ENCODE data around the gene LMTK2. TPM values are rescaled to one million over a fixed set of nuclear protein-coding genes. Genes with fewer than 3 reads are reported as not detected.
A peak's percentile ranks its signal among the peaks of the same experiment; 100 is the strongest.

Gene LMTK2
- total RNA-seq, 2 donors from 2014 or later, result 37.2 to 61.2 TPM

DNA sequence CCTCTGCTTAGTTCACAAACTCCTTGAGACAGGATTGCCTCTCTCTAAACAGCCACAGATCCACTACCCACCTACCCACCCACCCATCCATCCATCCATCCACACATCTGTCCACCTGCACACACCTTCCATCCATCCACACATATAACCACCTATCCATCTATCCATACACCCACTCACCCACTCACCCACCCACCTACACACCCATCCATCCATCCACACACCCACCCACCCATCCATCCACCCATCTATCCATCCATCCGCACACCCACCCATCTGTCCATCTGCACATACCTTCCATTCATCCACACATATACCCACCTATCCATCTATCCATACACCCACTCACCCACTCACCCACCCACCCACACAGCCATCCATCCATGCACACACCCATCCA lies 135.7 kb downstream of the LMTK2 start:
- Histone ChIP-seq H3K36me3 (no peaks in the 10 kb centered on the region), H3K9ac (ENCODE audit: low read depth in 2 of 2, low read length in 2 of 2) (no peak overlapping the region), H3K4me1 (no peaks in the 10 kb centered on the region), H3K9me3 (no peaks in the 10 kb centered on the region), H3K27me3 (no peaks in the 10 kb centered on the region), H3K4me3 (no peak overlapping the region), H3K27ac (no peak overlapping the region)
- TF ChIP-seq, protein P1, sequence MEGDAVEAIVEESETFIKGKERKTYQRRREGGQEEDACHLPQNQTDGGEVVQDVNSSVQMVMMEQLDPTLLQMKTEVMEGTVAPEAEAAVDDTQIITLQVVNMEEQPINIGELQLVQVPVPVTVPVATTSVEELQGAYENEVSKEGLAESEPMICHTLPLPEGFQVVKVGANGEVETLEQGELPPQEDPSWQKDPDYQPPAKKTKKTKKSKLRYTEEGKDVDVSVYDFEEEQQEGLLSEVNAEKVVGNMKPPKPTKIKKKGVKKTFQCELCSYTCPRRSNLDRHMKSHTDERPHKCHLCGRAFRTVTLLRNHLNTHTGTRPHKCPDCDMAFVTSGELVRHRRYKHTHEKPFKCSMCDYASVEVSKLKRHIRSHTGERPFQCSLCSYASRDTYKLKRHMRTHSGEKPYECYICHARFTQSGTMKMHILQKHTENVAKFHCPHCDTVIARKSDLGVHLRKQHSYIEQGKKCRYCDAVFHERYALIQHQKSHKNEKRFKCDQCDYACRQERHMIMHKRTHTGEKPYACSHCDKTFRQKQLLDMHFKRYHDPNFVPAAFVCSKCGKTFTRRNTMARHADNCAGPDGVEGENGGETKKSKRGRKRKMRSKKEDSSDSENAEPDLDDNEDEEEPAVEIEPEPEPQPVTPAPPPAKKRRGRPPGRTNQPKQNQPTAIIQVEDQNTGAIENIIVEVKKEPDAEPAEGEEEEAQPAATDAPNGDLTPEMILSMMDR (IDR thresholded peaks at IDR 0.05), result no peak
- DNase-seq, result no peak
- intact Hi-C loops (cut with DNase I), result no loop called here

DNA sequence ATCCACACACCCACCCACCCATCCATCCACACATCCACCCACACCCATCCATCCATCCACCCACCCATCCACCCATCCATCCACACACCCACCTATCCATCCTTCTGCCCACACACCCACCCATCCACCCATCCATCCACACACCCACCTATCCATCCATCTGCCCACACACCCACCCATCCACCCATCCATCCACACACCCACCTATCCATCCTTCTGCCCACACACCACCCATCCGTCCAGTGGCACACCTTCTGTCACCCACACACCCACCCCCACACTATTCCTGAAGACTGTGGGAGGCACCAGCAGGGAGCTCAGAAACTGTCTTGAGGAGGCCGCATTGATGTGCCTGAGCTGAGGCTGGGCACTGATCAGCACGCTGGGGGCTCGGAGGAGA lies 136.3 kb downstream of the LMTK2 start:
- Histone ChIP-seq H3K9ac (ENCODE audit: low read depth in 2 of 2, low read length in 2 of 2) (no peak overlapping the region), H3K27me3 (no peaks in the 10 kb centered on the region), H3K36me3 (no peaks in the 10 kb centered on the region), H3K9me3 (no peaks in the 10 kb centered on the region), H3K27ac (no peak overlapping the region), H3K4me3 (no peak overlapping the region), H3K4me1 (no peaks in the 10 kb centered on the region)
- TF ChIP-seq, protein P1 (IDR thresholded peaks at IDR 0.05), result no peak
- intact Hi-C loops (cut with DNase I), result no loop called here
- no peak for DNase-seq

DNA sequence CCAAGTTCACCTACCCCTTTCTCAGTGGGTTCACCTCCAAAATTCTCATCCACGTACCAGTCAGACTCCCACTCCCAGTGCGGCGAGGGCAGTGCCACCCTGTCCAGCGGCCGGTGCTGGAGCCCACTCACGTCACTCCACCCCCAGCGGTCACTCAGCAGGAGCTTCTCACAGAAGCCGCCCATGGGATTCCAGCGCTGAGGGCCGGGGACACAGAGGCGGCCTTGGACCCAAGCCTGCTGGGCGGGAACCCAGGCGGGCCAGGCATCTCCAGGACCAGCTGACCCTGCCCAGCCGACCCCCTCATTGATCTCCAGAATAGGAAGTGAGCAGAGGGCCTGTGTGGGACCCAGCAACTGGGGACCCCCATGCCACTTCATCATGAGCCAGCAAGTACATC lies 138.2 kb downstream of the LMTK2 start:
- H3K27ac ChIP-seq, result no peak overlapping the region
- no peaks in the 10 kb centered on the region for H3K4me1 ChIP-seq
- H3K9me3 ChIP-seq, result no peaks in the 10 kb centered on the region
- TF ChIP-seq, protein P1 (IDR thresholded peaks at IDR 0.05), result no peak
- intact Hi-C loops (cut with DNase I), result no loop called here
- no peak for DNase-seq
- H3K4me3 ChIP-seq, result no peak overlapping the region
- no peaks in the 10 kb centered on the region for H3K36me3 ChIP-seq
- no peak overlapping the region for H3K9ac ChIP-seq (ENCODE audit: low read depth in 2 of 2, low read length in 2 of 2)
- H3K27me3 ChIP-seq, result no peaks in the 10 kb centered on the region

DNA sequence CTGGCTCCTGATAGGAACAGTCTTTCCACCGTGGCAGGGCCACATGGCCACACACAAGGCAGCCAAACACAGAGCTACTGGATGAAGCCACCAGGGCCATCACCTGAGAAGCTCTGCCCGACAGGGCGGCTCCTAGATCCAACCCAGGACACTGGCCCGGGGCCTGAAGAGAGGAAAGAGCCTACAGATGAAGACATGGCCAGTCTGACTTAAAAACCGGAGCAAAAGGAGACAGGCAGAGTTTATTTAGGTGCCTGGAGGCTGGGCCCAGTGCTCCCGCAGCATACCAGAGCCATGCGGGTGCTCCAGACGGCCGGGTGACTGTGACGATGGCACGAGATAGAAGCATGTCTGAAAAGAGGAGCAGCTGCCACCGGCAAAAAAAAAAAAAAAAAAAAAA lies 141.5 kb downstream of the LMTK2 start:
- Histone ChIP-seq H3K27ac (no peak overlapping the region), H3K9ac (ENCODE audit: low read depth in 2 of 2, low read length in 2 of 2) (no peak overlapping the region), H3K9me3 (no peaks in the 10 kb centered on the region), H3K36me3 (no peaks in the 10 kb centered on the region), H3K4me3 (no peak overlapping the region), H3K4me1 (peaks cover 5% of the 10 kb centered on the region), H3K27me3 (no peaks in the 10 kb centered on the region)
- intact Hi-C loops (cut with DNase I), result no loop called here
- TF ChIP-seq, protein P1 (IDR thresholded peaks at IDR 0.05), result no peak
- no peak for DNase-seq

DNA sequence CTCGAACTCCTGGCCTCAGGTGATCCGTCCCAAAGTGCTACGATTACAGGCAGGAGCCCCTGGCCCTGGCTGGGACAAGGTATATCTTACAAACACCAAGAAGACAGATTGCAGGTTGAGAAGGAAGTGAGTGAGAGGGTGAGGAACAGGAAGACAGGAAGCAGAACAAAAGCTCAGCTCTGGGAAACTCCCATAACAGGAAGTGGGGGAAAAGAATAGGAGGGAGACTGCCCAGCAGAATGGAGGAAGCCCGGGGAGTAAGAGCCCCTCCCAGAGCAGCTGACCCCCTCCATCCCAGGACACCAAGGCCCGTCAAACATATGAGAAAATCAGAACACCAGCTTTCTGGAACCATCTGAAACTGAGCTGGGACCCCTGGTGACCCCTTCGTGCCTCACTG lies 142.4 kb downstream of the LMTK2 start:
- H3K9ac ChIP-seq (ENCODE audit: low read depth in 2 of 2, low read length in 2 of 2), result no peak overlapping the region
- no peak overlapping the region for H3K27ac ChIP-seq
- intact Hi-C loops (cut with DNase I), result no loop called here
- no peaks in the 10 kb centered on the region for H3K9me3 ChIP-seq
- no peaks in the 10 kb centered on the region for H3K27me3 ChIP-seq
- TF ChIP-seq, protein P1 (IDR thresholded peaks at IDR 0.05), result no peak
- no peak for DNase-seq
- H3K4me1 ChIP-seq, result peaks cover 8% of the 10 kb centered on the region
- no peaks in the 10 kb centered on the region for H3K36me3 ChIP-seq
- H3K4me3 ChIP-seq, result no peak overlapping the region

DNA sequence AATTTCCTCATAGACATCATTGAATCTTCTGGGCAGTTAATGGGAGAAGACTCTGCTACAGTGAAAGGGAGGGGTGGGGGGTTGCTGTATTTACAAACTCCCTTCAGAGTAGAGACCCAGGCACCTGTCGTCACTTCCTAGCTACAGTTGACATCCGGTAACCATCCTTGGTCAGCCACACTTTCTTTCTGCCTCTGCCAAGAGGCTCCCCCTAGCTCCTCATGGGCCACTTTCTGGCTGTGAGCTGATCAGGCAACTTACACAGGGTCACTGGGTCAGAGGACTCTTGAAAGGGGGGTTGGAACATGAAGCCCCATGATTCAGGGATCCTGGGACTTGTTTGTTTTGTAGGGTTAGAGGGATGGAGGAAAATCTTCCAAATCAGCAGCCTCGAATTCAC lies 144.1 kb downstream of the LMTK2 start:
- Histone ChIP-seq H3K4me1 (peaks cover 8% of the 10 kb centered on the region), H3K27ac (peak overlapping the region; percentile 88), H3K27me3 (no peaks in the 10 kb centered on the region), H3K9ac (ENCODE audit: low read depth in 2 of 2, low read length in 2 of 2) (peak overlapping the region in 1 of 2 donors; percentile 93), H3K36me3 (no peaks in the 10 kb centered on the region), H3K4me3 (peak overlapping the region; percentile 70), H3K9me3 (no peaks in the 10 kb centered on the region)
- intact Hi-C loops (cut with DNase I), result no loop called here
- TF ChIP-seq, protein P1 (IDR thresholded peaks at IDR 0.05), result no peak
- DNase-seq, result peak; percentile 32
